SH-SY5Y (cell line): ENCODE measurements around the gene PUDP.

Experiments used
- GATA2 ChIP-seq: IDR thresholded peaks from 2 replicates; pipeline ENCODE4 v1.6.1; 2011; ENCODE audit warnings: mild to moderate bottlenecking, low read depth, low read length
- GATA3 ChIP-seq: IDR thresholded peaks from 2 replicates; pipeline ENCODE4 v1.6.1; 2011; ENCODE audit warnings: low read depth, mild to moderate bottlenecking, low read length, moderate library complexity

DNA sequence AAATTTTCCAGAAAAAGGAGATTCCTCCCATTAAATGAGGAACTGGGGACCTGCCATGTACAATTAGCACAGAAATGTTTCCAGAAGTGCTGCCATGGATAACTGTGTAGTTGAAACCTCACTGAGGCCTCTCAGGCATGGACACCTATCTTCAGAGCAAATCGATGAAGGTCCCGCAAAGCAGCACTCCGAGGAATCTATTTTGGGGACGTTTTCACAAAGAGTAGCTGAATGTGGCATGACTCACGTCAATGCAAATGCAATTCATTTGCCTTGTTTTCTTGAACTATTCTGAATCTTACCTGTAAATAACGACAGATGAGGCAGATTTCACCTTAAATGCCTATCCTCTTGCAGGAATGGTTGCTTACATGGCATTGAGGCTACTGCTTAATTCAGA lies 87.5 kb downstream of the PUDP start:
- no peak for TF ChIP-seq GATA2
- TF ChIP-seq GATA3: no peak
